ENCODE results near the gene NDUFB1. TPM values are rescaled to one million over a fixed set of nuclear protein-coding genes. Genes with fewer than 3 reads are reported as not detected.
A peak's percentile ranks its signal among the peaks of the same experiment; 100 is the strongest.

The NDUFB1 gene
- total RNA-seq, 4 donors from 2014 or later: 31.4 to 434 (median 161) TPM

DNA sequence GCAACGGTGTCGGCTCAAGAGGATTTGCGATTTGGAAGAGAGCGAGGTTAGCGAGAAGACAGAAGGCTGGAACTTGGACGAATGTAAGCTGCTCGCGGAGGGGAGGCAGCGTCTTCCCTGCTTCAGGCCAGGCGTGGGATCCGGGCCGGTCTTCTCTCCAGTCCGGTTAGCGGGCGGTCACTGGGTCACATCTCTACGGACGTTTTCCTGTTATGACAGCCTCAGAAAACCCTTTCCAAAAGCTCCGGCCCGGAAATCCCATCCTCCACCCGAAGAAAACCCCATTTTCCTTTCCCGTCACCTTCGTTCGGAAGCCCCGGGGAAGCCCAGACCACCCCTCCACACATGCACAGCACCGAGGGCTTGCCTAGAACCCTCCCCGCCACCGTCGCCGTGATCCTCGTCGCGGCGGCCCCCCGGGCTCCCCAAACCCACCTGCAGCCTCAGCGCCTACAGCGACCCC is 268 bp downstream of the NDUFB1 start:
- no peaks in the 10 kb centered on the region for H3K27me3 ChIP-seq
- H3K27ac ChIP-seq: peak overlapping the region; percentile 88 to 97 (median 96)
- in situ Hi-C loops (cut with MboI; ENCODE audit: low pct_ligation_motif_present in 1 of 4, low pct_unique_long_range_greater_than_20kb in 1 of 4, low sequenced_read_pairs in 3 of 4) (no loop called here), intact Hi-C loops (cut with DNase I; ENCODE audit: low total_unique reads) (no loop called here)
- peak; percentile 39 for DNase-seq
- TF ChIP-seq POLR2AphosphoS5 (IDR thresholded peaks at IDR 0.05) (peak in 1 of 3 donors; percentile 25), POLR2A (IDR thresholded peaks at IDR 0.05) (peak; percentile 78)
- TF ChIP-seq, protein P1, sequence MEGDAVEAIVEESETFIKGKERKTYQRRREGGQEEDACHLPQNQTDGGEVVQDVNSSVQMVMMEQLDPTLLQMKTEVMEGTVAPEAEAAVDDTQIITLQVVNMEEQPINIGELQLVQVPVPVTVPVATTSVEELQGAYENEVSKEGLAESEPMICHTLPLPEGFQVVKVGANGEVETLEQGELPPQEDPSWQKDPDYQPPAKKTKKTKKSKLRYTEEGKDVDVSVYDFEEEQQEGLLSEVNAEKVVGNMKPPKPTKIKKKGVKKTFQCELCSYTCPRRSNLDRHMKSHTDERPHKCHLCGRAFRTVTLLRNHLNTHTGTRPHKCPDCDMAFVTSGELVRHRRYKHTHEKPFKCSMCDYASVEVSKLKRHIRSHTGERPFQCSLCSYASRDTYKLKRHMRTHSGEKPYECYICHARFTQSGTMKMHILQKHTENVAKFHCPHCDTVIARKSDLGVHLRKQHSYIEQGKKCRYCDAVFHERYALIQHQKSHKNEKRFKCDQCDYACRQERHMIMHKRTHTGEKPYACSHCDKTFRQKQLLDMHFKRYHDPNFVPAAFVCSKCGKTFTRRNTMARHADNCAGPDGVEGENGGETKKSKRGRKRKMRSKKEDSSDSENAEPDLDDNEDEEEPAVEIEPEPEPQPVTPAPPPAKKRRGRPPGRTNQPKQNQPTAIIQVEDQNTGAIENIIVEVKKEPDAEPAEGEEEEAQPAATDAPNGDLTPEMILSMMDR (IDR thresholded peaks at IDR 0.05): no peak
- peaks cover 0 to 9% (median 0%) of the 10 kb centered on the region in 4 donors for H3K36me3 ChIP-seq
- 0% methylated on average over 17 to 36 of the region's 36 CpGs for WGBS, 2 donors (ENCODE audit: low coverage in 1 of 2)
- H3K4me1 ChIP-seq: peaks cover 10 to 52% (median 17%) of the 10 kb centered on the region in 4 donors
- no peaks in the 10 kb centered on the region for H3K9me3 ChIP-seq
- H3K4me3 ChIP-seq: peak overlapping the region; percentile 80 to 97 (median 92)

DNA sequence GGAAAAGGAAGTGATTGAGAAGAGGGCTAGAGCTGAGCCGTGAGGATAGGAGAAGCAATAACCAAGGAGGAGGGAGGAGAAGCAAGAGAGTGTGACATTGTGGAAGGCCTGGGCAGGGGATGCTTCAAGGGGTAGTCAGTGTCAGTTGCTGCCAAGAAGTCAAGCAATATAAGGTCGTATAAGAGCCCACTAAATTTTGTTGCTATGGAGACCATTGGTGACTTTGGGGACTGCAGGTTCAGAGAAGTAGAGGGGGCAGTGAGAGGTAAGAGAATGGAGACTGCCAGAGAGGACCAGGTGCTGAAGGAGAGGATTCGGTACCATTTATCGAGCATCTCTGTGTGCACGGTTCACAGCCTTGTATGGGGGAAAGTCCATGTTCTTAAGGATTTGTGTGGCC is 12.0 kb downstream of the NDUFB1 start:
- H3K36me3 ChIP-seq: no peaks in the 10 kb centered on the region
- TF ChIP-seq, protein P1 (IDR thresholded peaks at IDR 0.05): no peak
- TF ChIP-seq EP300 (IDR thresholded peaks at IDR 0.05; ENCODE audit: low read depth) (no peak), POLR2A (IDR thresholded peaks at IDR 0.05) (no peak)
- no peaks in the 10 kb centered on the region for H3K27me3 ChIP-seq
- no peak overlapping the region for H3K4me3 ChIP-seq
- no peak overlapping the region for H3K27ac ChIP-seq
- no peak for DNase-seq
- 71 to 76% methylated on average over 1 to 5 of the region's 5 CpGs for WGBS, 2 donors (ENCODE audit: low coverage in 1 of 2)
- no peaks in the 10 kb centered on the region for H3K9me3 ChIP-seq
- H3K4me1 ChIP-seq: peaks cover 8 to 22% (median 11%) of the 10 kb centered on the region in 4 donors
- in situ Hi-C loops (cut with MboI; ENCODE audit: low pct_ligation_motif_present in 1 of 4, low pct_unique_long_range_greater_than_20kb in 1 of 4, low sequenced_read_pairs in 3 of 4) (no loop called here), intact Hi-C loops (cut with DNase I; ENCODE audit: low total_unique reads) (no loop called here)

DNA sequence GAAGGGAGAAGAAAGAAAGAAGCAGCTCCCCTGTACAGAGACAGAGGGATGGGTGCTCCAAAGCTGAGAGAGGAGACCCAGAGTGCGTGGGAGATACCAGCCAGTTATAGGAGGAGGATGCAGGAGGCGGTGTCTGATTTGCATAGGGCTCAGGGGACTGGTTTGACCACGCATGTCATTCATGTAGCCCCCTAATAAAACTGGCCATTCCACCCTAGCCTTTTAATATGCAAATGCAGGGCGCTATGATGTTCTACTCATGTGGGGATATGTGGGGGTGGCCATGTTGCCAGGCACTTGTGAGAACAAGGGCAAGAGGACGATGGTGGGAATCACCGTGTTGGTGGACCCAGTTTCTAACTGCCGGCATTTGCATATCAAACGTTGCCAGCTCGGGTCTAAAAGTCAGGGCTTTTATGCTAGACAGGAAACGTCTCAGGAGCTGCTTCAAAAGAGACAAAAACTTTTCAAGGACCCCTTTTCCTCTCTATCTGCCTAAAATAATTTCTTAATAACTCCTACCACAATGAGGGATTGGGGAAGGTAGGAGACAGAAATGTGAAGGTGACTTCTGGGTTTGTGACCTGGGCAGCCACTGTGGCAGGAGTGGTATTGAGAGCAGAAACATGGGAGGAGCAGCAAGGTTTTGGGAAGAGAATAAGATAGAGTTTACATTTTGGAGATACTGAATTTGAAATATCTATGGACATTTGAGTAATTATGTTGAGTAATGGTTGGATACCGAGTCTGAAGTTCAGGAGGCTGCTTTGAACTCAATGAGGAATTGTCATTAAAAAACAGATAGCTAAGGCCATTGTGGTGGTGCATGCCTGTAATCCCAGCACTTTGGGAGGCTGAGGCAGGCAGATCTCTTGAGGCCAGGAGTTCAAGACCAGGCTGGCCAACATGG is 12.9 kb downstream of the NDUFB1 start:
- DNase-seq: no peak
- intact Hi-C loops (cut with DNase I; ENCODE audit: low total_unique reads): no loop called here
- in situ Hi-C loops (cut with MboI; ENCODE audit: low pct_ligation_motif_present in 1 of 4, low pct_unique_long_range_greater_than_20kb in 1 of 4, low sequenced_read_pairs in 3 of 4): no loop called here
- Histone ChIP-seq H3K4me3 (no peak overlapping the region), H3K27me3 (no peaks in the 10 kb centered on the region), H3K27ac (no peak overlapping the region), H3K9me3 (no peaks in the 10 kb centered on the region), H3K36me3 (no peaks in the 10 kb centered on the region), H3K4me1 (peaks cover 8 to 27% (median 14%) of the 10 kb centered on the region in 4 donors)
- 35 to 41% methylated on average over 8 to 11 of the region's 11 CpGs for WGBS, 2 donors (ENCODE audit: low coverage in 1 of 2)
- TF ChIP-seq POLR2A (IDR thresholded peaks at IDR 0.05) (no peak), POLR2AphosphoS5 (IDR thresholded peaks at IDR 0.05) (no peak), EP300 (IDR thresholded peaks at IDR 0.05; ENCODE audit: low read depth) (no peak)
- TF ChIP-seq, protein P1 (IDR thresholded peaks at IDR 0.05): no peak

DNA sequence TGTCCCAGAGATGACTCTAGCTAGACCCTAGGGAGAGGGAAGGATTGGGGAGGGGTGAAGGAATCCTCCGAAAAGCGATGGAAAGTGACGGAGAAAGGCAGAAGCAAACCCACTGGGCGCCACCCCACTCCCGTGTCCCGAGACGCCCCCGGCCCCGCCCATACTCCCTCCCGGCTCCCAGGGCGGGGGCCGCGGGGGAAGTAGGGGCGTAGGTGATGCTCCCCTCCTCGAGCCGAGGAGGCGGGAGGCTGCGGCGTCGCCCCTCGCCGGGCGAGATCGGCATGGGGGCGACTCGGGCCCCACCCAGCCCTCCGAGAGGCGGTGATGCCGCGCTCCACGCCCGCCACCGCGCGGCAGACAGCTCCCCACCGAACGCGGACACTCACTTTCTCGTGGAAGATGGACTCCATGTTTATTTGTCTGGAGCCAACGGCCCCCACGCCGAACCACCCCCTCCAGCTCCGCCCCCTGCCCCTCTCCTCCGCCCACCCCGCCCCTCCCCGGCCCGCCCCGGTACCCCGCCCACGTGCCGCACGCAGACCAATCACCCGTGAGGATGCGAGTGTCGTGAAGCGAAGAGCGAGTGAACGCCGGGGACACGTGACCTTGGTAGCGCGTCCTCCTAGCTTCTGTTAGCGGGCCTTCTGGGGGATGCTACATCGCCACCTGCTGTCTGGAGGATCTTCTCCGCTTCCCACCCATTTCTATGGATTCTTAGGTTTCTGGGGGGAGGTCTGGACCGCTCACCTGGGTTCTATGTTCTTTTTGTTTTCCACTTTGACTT is 15.2 kb downstream of the NDUFB1 start, which contains the start of gene ATXN3:
TSS of gene ATXN3 (minus strand) at position 440 of the 784 bp plus-strand sequence. CDS start at position 410, 30 bp downstream.
- in situ Hi-C loops (cut with MboI; ENCODE audit: low pct_ligation_motif_present in 1 of 4, low pct_unique_long_range_greater_than_20kb in 1 of 4, low sequenced_read_pairs in 3 of 4): no loop called here

More for the DNA sequence above, 15.2 kb downstream of the NDUFB1 start, which contains the start of gene ATXN3:
- peak; percentile 97 for DNase-seq
- peak; percentile 56 for TF ChIP-seq POLR2A (IDR thresholded peaks at IDR 0.05)
- TF ChIP-seq, protein P1 (IDR thresholded peaks at IDR 0.05): peak; percentile 60 to 76 (median 66)
- TF ChIP-seq EP300 (IDR thresholded peaks at IDR 0.05; ENCODE audit: low read depth): no peak
- TF ChIP-seq POLR2AphosphoS5 (IDR thresholded peaks at IDR 0.05): peak; percentile 36 to 68 (median 61)
- WGBS, 2 donors (ENCODE audit: low coverage in 1 of 2): 1% methylated on average over 15 to 36 of the region's 66 CpGs
- peaks cover 8 to 38% (median 19%) of the 10 kb centered on the region in 4 donors for H3K4me1 ChIP-seq
- peak within 1 kb of the TSS; percentile 92 to 100 (median 96) for H3K27ac ChIP-seq
- H3K27me3 ChIP-seq: no peaks in the 10 kb centered on the region
- H3K4me3 ChIP-seq: peak within 1 kb of the TSS; percentile 79 to 97 (median 96)
- H3K9me3 ChIP-seq: no peaks in the 10 kb centered on the region
- H3K36me3 ChIP-seq: no peaks in the 10 kb centered on the region
- intact Hi-C loops (cut with DNase I; ENCODE audit: low total_unique reads): no loop called here

All from transverse colon (tissue), 4 donors.